Tongue (tissue), 3 donors: ENCODE measurements around the gene ZPBP2. TPM values are rescaled to one million over a fixed set of nuclear protein-coding genes. Genes with fewer than 3 reads are reported as not detected.

ENCODE experiments used
- DNase-seq: peaks from one replicate; pipeline ENCODE4 v3.0.0-alpha.2; 2015
- small RNA-seq: library from RNA; depleted of rRNA; stranded (forward); fragments of <200 nt; gene quantifications from one replicate; pipeline ENCODE3, GENCODE V24; 2014; ENCODE audit warnings: low replicate concordance
- total RNA-seq: library from RNA; depleted of rRNA; stranded (reverse); fragments of >200 nt; gene quantifications from one replicate; pipeline ENCODE4 v1.2.3, GENCODE V29; 2014

Gene ZPBP2
- total RNA-seq, 1 donor from 2014 or later: not detected

GRCh38 chr17:39913989-39914388, 46.0 kb downstream of the ZPBP2 start:
- no peak for DNase-seq

- DNase-seq: no peak
These were observed 47.6 kb downstream of the ZPBP2 start for GRCh38 chr17:39915559-39915958.

- DNase-seq: no peak
These were observed 48.9 kb downstream of the ZPBP2 start for GRCh38 chr17:39916918-39917317.

DNA sequence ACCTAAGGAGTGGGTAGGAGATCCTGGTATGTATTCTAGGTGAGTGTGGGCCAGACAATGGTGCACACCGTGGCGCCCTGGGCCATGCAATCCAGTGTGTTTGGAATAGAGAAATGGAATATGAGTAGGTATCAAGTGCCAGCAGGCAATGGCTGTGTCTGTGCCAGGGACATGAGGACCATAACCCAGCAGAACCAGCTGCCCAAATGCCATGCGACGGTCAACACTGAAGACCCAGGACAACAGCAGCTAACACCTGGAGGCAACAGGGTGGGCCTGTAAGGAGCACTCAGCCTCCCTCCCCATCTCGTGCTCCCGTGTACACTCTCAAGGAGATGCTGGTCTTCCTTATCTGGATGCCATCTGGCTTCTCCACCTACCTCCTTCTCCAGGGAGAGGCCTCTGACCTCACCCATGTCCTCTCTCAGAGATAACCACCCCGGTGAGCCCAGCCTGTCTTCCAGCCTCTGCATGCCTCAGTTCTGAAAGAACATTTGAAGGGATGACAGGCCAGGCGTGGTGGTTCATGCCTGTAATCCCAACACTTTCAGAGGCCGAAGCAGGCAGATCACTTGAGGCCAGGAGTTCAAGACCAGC, 51.2 kb downstream of the ZPBP2 start:
- no peak for DNase-seq

- DNase-seq: no peak
These were observed 52.5 kb downstream of the ZPBP2 start for GRCh38 chr17:39920218-39921210.

DNA sequence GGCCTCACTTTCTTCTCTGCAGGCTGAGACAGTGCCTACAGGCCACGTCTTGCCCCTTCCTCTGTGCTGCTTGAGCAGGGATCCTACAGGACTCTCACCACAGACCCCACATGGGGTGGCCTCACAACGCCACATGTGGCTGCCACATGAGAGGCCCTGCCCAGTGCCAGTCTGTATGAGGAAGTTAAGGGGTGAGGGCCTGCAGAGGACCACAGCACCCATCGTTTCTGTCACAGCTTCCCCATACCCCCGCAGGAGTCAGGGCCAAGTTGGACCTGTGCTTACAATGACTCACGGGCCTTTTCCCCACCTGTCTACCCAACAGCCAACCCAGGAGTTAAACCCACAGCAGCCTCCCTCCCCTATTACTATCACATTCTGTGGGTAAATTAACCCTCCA, 53.3 kb downstream of the ZPBP2 start:
- DNase-seq: no peak

- no peak for DNase-seq
These were observed 54.0 kb downstream of the ZPBP2 start for GRCh38 chr17:39922006-39922405.

DNA sequence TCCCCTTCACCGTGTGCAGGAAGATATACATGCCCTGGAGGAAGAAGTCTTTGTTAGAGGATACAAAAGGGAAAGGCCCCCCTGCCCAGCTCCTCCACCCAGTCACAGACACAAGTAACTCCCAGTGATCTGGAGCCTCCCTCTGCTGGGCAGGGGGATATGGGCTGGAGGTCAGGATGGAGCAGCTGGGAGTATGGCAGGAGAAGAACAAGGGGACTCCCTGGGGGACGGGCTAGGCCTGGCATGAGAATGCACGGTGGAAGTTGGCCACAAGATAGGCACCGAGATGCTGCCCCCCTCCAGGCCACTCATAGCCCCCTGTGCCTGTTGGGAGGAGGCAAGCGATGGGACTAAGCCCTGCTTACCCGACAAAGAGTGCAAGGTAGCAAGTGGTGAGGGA, 55.2 kb downstream of the ZPBP2 start:
- no peak for DNase-seq

DNA sequence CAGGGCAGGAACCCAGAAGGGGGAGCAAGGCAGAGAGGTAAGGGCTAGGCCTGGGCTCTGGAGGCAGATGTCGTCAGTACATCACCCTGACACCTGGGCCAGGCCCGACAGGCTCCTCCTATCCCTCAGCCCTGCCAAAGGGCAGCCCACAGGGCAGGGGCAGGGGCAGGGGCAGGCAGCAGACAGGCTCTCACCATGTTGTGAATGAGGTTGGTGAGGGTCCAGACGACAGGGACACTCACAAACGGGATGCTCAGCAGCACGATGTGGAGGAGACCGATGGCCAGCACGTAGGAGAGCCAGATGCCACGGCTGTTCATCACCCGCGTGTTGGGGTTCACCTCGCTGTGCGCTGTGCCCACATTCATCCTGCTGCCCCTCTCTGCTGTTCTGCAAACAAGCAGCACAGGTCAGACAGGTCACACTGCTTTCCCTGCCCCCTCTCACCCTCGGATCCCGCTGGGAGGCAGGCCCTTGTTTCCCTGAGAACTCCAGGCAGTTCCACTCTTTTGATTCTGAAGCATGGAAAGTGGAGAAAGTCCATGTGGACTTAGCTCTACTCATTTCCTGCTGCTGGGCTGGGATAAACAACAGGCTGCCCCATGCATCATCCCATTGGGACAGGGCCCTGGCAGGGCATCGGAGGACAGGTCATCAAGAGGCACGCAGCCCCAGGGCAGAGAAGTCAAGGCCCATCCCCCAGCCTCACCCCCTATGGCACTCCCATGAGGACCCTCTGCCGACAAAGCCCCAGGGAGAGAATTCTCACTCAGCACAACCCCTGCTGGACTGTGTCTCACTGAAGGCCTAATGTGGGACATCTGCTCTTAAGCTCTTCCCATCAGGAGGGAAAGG, 56.1 kb downstream of the ZPBP2 start:
- no peak for DNase-seq

DNA sequence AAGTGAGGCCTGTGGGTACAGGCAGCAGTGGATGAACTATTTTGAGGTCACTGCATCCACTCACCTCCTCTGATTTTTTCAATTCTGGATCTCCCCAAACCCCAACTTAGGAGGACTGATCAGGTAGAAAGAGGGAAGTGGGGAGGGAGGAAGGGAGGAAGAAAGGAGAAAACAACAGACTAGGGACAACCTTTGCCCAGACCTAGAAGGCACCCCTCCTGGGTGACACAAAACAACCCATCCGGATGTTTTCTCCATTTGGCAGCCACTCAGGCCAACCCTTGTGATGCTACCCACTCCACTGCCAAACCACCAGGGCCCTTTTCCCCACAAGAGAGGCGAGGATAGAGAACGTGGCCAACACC, 56.7 kb downstream of the ZPBP2 start:
- DNase-seq: no peak

GRCh38 chr17:39925282-39926134, 57.5 kb downstream of the ZPBP2 start:
- DNase-seq: no peak

GRCh38 chr17:39926135-39926587, 58.2 kb downstream of the ZPBP2 start:
- DNase-seq: no peak

DNA sequence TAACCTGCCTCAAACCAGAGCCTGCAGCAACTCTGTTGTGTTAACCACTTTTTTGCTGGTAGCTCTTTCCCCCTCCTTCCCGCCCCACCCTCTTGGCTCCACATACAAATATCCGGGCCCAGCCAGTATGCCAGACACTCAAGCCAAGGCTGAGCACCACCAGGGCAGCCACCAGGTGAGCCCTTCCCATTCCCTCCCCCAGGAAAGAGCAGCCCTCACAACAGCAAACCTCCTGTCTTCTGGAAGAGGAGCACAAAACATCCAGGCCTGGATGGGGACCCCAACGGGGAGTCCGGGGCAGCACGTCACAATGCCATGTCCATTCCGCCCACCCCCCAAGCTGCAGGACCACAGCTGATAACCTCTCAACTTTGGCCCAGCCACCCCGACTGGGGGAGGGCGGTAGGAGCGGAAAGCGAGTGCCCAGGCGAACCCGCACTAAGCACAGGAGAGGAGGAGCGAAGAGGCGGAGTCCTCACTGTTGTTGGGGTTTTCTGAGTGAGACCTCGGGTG, 58.6 kb downstream of the ZPBP2 start:
- DNase-seq: peak; percentile 21

Small RNAs within 50 kb of the gene (small RNA-seq; reads per million reads assigned to genes)
- not detected for gene AC090844.1

Other genes with a start within 250 kb of the ZPBP2 start
- gene PPP1R1B, start 241.2 kb upstream of the ZPBP2 start, total RNA-seq: 7.1 TPM
- gene STARD3, start 231.1 kb upstream of the ZPBP2 start, total RNA-seq: 15.2 TPM
- gene TCAP, start 202.9 kb upstream of the ZPBP2 start, total RNA-seq: 608 TPM
- 2.4 TPM for gene PNMT, start 199.7 kb upstream of the ZPBP2 start, total RNA-seq
- gene PGAP3, start 180.1 kb upstream of the ZPBP2 start, total RNA-seq: 11.2 TPM
- gene ERBB2, start 168.1 kb upstream of the ZPBP2 start, total RNA-seq: 97.8 TPM
- gene MIEN1, start 137.7 kb upstream of the ZPBP2 start, total RNA-seq: 8.7 TPM
- gene GRB7, start 130.3 kb upstream of the ZPBP2 start, total RNA-seq: 11.4 TPM
- gene IKZF3, start 3.9 kb upstream of the ZPBP2 start, total RNA-seq: 0.51 TPM
- gene GSDMB, start 50.4 kb downstream of the ZPBP2 start, total RNA-seq: 8.2 TPM
- 38.1 TPM for gene ORMDL3, start 59.4 kb downstream of the ZPBP2 start, total RNA-seq
- gene LRRC3C, start 59.5 kb downstream of the ZPBP2 start, total RNA-seq: not detected
- not detected for gene GSDMA, start 94.8 kb downstream of the ZPBP2 start, total RNA-seq
- gene PSMD3, start 112.6 kb downstream of the ZPBP2 start, total RNA-seq: 65.9 TPM
- gene CSF3, start 147.2 kb downstream of the ZPBP2 start, total RNA-seq: not detected
- 66.0 TPM for gene MED24, start 186.2 kb downstream of the ZPBP2 start, total RNA-seq
- 63.7 TPM for gene THRA, start 194.8 kb downstream of the ZPBP2 start, total RNA-seq
- gene NR1D1, start 232.4 kb downstream of the ZPBP2 start, total RNA-seq: 2.4 TPM